SIG-M5 treated with dmso at 0.1 percent for 504 hours (cell line): ENCODE measurements around the gene PRDM10.

Experiments
- DNase-seq: peaks from one replicate; lab custom pipeline; 2025; ENCODE audit not compliant: unreplicated experiment; lab: John Stamatoyannopoulos, UW

PRDM10 gene

DNA sequence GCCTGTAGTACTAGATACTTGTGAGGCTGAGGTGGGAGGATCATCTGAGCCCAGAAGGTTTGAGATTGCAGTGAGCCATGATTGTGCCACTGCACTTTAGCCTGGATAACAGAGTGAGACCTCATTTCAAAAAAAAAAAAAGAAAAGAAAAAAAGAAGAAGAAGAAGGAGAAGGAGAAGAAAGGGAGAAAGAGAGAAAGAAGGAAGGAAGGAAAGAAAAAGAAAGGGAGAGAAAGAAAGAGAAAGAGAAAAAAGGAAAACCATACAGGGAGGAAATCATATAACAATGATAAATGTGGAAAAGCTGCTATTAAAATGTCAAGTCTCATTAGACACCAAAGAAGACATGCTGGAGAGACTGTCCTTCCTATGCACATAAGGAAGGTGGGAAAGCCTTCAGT is 5.7 kb upstream of the PRDM10 start:
- DNase-seq = no peak

DNA sequence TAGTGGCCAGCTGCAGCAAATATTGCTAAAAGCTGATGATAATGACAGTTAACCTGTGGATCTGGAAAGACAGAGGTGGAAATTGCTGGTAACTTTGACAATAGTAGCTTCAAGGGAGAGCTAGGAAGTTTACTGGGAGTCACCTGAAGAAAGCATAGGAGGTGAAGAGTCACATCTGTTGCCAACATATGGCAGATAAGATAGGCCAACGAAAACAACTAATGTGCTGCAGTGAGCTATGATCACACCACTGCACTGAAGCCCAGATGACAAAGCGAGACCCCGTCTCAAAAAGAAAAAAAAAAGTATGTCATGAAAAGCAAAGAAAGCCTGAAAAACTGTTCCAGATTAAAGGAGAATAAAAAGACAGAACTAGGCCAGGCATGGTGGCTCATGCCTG is 4.3 kb upstream of the PRDM10 start:
- no peak for DNase-seq

DNA sequence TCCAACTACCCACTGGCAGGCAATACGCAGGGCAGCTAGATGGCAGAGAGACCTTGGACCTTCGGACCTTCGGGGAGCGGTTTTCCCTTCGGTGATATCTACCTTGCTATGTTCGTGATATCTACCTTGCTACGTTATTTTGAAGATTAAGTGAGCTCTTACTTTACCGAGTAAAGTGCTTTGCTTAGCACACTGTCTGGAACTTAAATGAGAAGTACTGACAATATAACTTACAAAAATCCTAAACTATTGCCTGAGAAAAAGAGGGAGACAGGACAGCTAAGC is 1.0 kb upstream of the PRDM10 start:
- no peak for DNase-seq

DNA sequence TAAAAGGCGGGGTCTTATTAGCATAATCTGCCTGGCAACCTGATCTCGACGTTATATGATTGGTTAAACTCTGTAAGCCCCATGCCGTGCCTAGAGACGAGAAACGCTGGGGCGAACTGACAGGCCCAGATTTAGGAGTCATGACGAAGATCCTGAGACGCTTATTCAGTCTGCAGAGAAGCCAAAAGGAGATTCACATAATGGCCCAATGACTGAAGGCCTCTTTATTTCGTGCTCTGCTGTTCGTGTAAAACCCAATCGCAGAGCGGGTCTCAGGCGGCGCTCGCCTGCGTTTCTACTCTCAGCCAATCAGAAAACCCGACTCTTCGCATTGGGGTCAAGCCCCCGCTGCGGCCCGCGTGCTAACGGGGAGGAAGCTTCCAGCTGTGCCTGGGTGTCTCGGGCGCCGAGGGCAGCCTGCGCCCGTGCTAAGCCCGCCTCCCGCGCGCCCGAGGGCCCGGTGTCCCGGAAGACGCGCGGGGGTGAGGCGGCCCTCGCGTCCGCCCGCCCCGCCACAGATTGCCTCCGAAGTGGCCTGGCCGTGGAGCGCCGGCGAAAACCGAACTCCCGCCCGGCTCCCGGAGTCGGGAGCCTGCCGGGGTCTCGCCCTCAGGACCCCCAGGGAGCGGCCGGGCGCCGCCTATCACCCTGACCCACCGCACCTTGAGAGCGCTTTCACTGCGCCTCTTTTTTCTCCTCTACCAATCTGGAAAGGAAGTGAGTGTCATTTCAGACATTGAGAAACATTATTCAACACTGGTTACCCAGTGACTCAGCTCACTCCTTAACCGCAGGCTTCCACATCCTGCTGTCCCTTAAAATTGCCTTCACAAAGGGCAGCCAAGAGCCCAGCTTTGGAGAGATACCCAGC is 446 bp upstream of the PRDM10 start:
- DNase-seq = peak; percentile 96

DNA sequence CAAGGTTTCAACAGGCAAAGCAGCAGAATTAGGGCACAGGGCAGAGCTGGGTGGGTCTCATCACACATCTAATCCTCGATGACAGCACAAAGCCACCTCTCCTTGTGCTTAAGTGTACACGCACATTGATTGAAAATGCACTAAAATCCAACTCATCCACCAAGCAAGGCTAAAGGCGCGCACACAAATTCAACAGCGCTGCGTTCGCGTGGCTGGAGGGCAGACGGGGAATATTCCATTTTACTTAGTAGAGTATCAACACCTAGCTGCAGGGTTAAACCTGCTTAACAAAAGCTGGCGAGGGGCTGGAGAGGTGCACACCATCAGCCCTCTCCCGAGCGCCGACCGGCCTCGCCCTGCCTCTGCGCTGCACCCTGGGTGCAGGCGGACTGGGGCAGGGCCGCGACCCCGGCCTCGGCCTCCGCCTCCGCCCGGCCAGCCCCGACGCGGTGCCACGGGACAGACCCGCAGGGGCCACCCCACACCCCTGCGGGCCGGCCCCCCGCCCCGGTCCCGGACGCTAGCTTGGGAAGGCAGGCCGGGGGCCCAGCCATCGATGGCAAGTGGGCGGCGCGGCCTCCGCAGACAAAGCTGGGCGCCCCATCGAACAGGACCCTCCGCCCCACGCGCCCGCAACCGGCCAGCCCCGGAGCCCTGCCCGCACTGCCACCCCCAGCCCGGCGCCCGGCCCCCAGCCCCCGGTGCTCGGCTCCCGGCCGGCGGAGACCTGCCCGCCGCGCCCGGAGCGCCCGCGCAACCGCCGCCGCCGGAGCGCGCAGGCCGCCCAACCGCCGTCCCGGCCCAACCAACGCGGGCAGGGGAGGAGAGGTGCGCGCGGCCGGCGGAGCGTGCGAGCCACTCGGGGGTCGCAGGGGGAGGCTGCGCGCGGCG is 929 bp downstream of the PRDM10 start:
- DNase-seq = no peak

DNA sequence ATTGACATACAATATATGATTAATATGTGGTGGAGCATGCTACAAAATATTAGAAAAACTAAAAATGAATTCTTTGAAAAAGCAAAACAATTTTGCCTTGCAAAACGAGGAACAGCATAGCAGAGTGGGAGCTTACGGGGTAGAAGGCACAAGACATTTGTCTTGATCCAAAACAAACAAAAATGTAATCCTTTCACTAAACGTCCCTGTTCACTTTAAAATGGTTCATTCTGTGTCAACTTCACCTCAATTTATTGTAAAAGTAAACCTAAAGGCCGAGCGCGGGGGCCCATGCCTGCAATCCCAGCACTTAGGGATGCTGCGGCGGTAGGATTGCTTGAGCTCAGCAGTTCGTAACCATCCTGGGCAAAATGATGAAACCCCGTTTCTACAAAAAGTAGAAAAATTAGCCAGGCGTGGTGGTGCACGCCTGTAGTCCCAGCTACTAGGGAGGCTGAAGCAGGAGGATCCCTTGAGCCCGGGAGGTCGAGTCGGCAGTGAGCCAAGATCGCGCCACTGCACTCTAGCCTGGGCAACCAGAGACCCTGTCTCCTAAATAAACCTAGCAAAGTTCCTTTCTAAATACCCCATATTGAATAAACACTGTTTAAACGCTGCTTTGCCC is 2.0 kb downstream of the PRDM10 start:
- no peak for DNase-seq

DNA sequence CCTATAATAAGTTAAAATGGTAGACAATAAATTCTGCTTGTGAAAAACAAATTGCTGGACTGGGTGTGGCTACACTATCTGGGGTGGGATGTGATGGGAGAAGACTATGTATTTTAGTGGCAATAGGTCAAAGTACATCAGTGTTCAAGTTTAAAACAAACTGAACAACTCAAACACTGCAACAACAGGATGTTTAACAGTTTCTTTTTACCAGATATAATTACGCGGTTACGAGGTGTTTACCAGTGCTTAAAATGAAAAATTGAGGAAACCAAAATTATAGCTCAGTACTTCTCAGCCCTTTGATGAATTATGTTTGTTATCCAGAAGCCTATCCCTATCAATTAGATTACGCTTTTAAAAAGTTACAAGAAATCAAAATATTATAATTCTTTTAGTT is 3.2 kb downstream of the PRDM10 start:
- DNase-seq = no peak

DNA sequence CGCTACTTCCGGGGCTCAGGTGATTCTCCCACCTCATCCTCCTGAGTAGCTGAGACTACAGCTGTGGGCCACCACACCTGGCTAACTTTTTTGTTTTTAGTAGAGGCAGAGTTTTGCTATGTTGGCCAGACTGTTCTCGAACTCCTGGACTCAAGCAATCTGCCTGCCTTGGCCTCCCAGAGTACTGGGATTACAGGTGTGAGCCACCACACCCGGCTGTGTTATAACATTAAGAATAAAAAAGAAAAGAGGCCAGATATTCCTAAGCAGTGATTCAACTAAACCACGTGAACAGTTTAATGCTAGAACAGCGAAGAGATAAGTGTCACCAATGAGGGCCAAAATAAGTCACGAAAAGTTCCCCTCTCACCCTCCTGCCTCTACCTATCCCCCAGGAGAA is 3.7 kb downstream of the PRDM10 start:
- DNase-seq = no peak

DNA sequence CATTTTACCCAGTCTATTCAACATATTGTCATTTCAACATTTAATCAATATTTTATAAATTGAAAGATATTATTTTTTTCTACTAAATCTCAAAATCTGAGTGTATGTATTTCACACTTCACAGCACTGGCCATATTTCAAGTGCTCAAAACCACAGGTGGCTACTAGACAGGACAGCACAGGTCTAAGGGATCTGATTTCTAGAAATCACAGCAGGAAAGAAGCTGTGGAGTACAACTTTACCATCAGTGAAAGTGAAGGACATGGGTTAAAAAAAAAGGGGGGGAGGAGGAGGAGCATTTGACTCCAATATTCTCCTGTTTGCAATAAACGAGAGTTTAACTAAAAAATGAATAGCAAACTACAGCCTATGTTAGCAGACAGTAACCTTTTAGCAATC is 4.5 kb downstream of the PRDM10 start:
- DNase-seq = no peak

DNA sequence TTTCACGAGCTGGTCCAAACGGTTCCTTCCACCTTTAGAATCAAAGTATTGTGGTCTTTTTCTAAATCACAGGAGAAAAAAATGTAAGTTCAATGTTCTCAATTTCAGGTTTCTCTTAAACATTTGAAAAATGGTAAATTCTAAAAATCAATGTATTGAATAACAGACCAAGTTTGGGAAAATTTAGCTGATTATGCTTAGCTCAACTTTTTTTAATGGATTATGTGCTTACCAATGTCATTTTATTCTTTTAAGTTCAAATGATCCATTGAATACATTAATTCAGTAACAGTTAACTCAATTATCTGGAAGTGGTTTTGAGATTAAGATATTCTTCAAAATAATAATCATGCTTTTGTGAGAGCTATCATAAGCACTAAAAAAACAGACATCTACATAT is 5.1 kb downstream of the PRDM10 start:
- no peak for DNase-seq

DNA sequence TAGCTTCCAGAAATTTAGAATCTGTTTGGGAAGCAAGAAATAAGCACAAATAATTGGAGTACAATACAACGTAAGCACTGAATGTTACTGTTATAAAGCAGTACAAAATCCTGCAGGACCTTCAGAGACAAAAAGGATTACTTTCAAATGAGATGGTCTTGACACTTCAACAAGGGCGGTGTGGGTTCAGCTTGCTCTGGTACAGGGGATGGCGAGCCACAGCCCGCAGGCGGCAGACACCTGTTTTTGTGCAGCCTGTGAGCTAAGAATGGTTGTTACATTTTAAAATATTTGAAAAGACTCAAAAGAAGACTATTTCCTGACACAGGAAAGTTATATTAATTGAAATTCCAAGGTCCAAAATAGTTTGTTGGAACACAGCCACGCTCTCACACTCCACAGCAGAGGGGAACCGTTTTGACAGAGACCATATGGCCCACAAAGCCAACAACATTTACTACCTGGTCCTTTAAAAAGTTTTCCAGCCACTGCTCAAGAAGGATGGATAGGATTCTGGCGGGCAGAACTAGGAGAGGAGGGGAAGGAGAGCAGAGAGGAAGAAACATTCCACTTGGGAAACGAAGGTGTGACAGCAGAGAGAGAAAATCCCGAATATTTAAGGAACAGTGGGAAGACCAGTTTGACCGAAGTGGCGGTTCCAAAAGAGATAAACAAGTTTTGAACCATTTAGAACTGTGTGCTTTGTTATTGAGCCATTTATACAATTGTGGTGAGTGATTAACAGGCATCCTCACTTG is 6.3 kb downstream of the PRDM10 start:
- DNase-seq = no peak

DNA sequence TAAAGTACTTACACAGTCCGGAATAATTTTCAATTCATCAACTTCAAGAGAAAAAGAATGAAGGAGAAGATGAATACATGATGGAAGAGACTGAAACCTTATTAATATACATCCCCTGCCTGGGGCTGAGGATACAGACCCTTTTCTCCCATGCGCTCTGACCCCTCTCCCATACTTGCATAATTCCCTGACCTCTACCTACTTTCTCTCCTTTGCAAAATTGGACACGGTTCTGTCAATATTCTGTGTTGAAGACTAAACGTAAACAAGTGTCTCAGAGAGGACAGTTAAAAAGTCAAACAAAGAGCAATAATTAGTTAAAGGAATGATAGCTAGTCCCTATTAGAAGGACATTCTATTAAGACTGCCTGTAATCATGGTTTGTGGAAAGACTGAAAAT is 7.5 kb downstream of the PRDM10 start:
- DNase-seq = no peak

DNA sequence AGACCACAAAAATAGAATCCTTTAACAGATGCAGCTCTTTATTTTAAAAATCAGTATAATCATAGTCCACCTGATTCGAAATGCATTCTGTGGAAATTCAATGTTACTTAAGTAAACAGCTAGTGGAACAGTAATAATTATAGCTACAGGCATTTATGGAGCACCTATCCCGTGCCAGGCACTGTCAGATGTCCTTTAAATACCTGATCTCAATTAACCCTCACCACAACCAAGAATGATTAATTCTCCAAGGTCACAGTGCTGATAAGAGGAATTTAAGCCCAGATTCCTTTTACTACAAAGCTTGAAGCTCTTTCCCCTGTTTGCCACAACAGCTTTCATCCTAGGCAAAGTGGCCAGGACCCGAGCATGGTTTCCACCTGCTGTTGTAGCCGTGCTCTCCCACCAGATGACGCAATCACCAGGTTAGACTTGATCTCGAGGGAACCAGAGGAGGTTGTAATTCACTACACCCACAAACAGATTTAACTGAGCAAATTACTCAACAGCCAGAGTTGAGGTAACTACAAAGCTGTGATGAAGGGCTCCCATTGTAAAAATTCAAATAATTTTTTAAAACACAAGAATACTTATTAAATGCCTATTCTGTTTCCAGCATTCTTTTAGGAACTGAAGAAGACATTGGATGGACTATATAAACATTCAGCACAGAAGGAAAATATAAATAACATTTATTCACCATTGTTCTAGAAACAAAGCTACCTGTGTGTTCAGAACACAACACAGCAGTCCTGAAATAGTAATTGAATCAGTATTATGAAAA is 10.3 kb downstream of the PRDM10 start:
- DNase-seq = peak; percentile 27

DNA sequence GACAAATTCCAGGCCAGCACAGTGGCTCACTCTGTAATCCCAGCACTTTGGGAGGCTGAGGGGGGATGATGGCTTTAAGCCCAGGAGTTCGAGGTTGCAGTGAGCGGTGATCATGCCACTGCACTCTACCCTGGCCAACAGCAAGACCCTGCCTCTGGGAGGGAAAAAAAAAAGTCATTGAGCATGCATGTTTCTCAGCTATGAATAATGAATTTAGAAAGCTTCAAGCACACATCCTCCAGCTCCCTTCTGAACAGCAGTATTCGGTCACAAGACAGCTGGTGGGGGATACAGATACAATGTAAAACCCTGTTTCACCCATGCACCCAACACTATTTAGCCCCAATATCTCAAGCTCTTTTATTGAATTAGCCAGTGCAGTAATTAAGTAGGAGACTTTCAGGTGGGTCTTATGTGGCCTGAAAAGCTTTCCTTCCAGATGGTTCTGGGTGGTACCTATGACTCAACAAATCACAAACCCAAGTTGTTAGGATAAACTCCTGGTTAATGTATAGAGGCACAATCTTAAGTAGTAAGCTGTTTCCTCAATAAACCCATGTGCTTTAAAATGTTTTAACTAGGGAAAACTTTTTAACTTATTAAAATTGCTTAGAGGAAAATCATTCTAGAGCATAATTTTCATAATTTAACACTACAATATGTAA is 13.4 kb downstream of the PRDM10 start:
- no peak for DNase-seq

DNA sequence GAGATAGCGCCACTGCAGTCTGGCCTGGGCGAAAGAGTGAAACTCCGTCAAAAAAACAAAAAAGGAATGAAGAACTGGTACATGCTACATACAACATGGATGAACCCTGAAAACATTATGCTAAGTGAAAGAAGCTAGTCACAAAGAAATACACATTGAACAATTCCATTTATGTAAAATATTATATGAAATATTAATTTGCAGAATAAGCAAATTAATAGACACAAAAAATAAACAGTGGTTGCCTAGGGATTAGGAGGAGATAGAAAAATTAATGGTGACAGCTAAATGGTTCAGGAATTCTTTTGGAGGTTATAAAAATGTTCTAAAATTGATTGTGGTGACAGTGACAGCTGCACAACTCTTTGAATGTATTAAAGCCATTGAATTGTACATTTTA is 14.7 kb downstream of the PRDM10 start:
- no peak for DNase-seq

DNA sequence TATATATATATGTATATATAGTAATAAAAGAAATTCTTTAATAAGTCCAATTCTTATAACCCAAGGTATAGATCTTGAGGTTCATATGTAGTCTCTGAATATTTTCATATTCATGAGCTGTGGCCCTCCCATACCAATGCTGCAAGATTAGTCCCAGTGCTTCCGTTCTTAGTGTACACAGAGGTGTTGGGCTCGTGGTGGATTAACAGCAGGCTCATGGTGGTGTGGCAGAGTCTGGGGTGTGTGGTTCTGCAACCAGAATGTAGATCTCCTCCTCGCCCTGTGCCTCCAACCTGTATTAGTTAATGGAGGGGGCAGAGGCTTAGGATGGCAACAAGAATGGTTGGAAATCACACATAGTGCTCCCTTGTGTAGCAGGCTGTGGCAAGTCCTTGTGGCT is 16.8 kb downstream of the PRDM10 start:
- no peak for DNase-seq

DNA sequence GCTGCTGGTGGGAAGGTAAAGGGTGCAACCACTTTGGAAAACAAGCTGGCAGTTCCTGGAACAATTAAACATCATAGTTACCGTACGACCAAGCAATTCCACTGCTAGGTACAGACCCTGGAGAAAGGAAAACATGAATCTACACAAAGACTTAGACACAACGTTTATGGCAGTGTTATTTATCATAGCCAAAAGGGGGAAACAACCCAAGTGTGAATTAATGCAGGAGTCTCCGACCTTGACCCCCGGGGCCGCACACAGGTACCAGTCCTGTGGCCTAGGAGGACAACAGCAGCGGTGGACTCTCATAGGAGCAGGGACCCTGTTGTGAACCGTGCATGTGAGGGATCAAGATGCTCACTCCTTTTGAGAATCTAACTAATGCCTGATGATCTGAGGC is 22.5 kb downstream of the PRDM10 start:
- no peak for DNase-seq

DNA sequence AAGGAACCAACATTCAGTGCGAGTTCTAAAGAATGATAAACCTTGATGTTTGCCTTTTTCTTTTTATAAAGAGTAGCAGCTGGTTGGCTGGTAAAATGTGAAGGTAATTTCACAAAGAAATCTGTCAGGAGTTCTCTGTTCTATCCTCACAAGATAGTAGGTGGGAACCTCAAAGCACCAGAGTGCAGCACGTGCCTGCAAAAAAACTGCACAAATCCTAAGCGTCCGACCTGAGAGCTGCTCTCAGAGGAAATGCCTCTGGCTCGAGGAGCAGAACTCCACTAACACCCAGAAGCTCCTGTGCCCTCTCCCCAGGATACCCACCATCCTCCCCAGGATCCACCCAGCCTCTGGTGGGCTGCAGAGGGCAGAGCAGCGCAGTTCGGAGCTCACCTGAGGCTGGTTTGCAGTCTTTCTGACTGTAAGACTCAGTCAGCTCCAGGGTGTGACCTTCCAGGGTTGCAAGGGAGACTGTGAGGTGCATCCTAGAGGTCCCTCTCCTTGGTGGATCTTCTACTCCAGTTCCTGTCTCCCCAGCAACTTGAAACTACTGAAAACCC is 23.5 kb downstream of the PRDM10 start:
- DNase-seq = no peak

DNA sequence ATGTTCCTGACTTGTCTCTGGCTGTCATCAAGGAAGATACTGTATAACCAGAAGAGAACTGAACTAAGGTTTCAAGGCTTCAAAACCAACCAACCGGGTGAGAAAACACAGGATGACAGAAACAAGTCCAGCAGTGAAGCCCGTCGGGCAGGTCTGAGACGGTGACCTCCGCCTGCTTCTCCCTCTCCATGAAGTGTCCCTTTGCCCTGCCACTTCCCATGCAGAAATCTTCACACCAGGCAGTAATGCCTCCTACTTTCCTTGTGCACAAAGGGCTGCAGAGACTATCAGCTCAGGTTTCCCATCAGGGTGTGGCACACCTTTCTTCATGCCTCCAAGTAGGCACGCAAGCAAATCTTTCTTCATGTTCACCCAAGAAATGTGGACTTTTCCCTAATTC is 24.2 kb downstream of the PRDM10 start:
- no peak for DNase-seq

DNA sequence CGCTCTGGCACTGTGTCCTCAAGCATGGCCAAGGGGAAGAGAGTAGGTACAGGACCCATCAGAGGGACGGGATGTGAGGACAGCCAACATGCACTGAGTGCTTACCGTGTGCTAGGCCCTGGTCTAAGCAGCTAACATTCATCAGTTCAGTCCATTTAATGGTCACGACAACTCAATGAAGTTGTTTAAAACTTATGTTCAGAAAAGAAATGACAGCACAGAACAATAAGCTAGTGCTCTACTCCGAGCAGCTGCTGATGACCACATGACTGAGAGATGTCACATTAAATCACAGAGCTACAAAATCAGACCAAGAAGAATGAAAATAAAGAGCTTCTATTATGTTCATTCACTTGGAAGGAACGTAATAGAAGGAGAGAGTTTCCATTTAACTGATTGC is 26.3 kb downstream of the PRDM10 start:
- DNase-seq = no peak
